Ascending aorta (tissue), 2 donors: ENCODE data around the gene TNRC18. TPM values are rescaled to one million over a fixed set of nuclear protein-coding genes. Genes with fewer than 3 reads are reported as not detected.

ENCODE experiments used
- DNase-seq, 2 donors: peaks; one replicate each; pipeline ENCODE4 v3.0.0-alpha.2; 2019; ENCODE audit warnings: low spot score in 2 of 2
- H3K27ac ChIP-seq, 2 donors: fragments of 200-600 bp; sonication (generic); one replicate each; pipeline ENCODE4 v1.5.1; 2016 to 2017; ENCODE audit warnings: mild to moderate bottlenecking in 1 of 2
- H3K27me3 ChIP-seq: fragments of 200-600 bp; sonication (generic); one replicate; pipeline ENCODE4 v1.5.1; 2017
- H3K36me3 ChIP-seq, 2 donors: fragments of 200-600 bp; sonication (generic); one replicate each; pipeline ENCODE4 v1.5.1; 2016
- H3K4me1 ChIP-seq, 2 donors: fragments of 200-600 bp; sonication (generic); one replicate each; pipeline ENCODE4 v1.5.1; 2016 to 2017; ENCODE audit warnings: mild to moderate bottlenecking in 1 of 2
- H3K4me3 ChIP-seq, 2 donors: fragments of 200-600 bp; sonication (generic); one replicate each; pipeline ENCODE4 v1.5.1; 2016 to 2017; ENCODE audit warnings: mild to moderate bottlenecking in 1 of 2
- H3K9me3 ChIP-seq, 2 donors: fragments of 200-600 bp; sonication (generic); one replicate each; pipeline ENCODE4 v1.5.1; 2016
- intact Hi-C: fragments of 100-400 bp; cut with DNase I; formaldehyde crosslinking; loops from one replicate; pipeline ENCODE4 v1.15.1; 2023
- total RNA-seq: library from RNA; depleted of rRNA; stranded (reverse); fragments of >200 nt; gene quantifications from one replicate; pipeline ENCODE4 v1.1.0, GENCODE V29; 2016
- TF ChIP-seq, protein P1 (sequence below), 3 experiments: fragments of 200-600 bp in 2 of 3; fragments of 450-650 bp in 1 of 3; sonication (generic) in 2 of 3; IDR thresholded peaks; one replicate each; pipeline ENCODE4 v1.5.1; 2016 to 2019; ENCODE audit warnings: antibody characterized with exemption in 3 of 3, mild to moderate bottlenecking in 1 of 3, moderate library complexity in 1 of 3

The TNRC18 gene
- total RNA-seq, 1 donor from 2014 or later, result 240 TPM

DNA sequence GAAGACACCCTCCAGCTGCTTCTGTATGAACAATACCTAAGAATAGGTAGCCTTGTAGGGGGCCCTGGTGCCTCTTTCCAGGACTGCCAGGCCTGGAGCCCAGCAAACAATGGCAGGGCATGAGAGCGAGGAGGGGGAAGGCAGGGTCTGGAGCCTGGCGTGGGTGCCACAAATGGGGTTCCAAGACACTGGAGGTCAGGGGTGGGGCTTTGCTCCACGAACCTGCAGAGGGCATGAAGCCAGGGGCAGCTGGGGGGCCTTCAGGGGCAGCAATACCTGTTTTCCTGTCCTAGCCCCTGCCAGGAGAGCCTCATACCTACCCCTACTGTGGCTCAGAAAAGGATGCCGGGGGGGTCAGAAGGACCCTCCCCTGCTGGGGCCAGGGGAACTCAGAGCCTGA lies 79.3 kb downstream of the TNRC18 start:
- DNase-seq, result no peak
- H3K4me3 ChIP-seq, result no peak overlapping the region
- intact Hi-C loops, result no loop called here
- TF ChIP-seq, protein P1, sequence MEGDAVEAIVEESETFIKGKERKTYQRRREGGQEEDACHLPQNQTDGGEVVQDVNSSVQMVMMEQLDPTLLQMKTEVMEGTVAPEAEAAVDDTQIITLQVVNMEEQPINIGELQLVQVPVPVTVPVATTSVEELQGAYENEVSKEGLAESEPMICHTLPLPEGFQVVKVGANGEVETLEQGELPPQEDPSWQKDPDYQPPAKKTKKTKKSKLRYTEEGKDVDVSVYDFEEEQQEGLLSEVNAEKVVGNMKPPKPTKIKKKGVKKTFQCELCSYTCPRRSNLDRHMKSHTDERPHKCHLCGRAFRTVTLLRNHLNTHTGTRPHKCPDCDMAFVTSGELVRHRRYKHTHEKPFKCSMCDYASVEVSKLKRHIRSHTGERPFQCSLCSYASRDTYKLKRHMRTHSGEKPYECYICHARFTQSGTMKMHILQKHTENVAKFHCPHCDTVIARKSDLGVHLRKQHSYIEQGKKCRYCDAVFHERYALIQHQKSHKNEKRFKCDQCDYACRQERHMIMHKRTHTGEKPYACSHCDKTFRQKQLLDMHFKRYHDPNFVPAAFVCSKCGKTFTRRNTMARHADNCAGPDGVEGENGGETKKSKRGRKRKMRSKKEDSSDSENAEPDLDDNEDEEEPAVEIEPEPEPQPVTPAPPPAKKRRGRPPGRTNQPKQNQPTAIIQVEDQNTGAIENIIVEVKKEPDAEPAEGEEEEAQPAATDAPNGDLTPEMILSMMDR (IDR thresholded peaks at IDR 0.05), result no peak
- H3K9me3 ChIP-seq, result peaks cover 7 to 11% of the 10 kb centered on the region in 2 donors
- no peak overlapping the region for H3K27ac ChIP-seq
- peaks cover 93 to 96% of the 10 kb centered on the region in 2 donors for H3K36me3 ChIP-seq
- H3K4me1 ChIP-seq, result no peaks in the 10 kb centered on the region
- H3K27me3 ChIP-seq, result no peaks in the 10 kb centered on the region

DNA sequence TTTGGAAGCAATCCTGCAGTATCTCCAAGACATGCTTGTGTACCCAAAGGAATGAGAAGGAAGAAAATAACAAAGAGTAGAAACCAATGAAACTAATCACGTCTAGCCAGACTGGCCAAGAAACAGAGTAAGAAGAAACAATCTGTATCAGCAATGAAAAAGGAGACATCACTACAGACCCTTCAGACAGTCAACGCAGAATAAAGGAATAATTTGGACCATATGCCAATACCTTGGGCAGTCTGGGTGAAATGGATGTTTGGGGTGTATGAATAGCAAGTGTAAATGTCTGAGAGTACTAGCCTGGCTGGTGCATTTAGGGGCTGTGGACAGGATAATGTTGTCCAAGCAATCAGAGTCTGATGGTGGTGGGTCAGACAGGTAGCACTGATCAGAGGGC lies 79.8 kb downstream of the TNRC18 start:
- Histone ChIP-seq H3K4me3 (no peak overlapping the region), H3K9me3 (peaks cover 7 to 11% of the 10 kb centered on the region in 2 donors), H3K27me3 (no peaks in the 10 kb centered on the region), H3K4me1 (no peaks in the 10 kb centered on the region), H3K27ac (no peak overlapping the region), H3K36me3 (peaks cover 91 to 96% of the 10 kb centered on the region in 2 donors)
- intact Hi-C loops, result no loop called here
- TF ChIP-seq, protein P1 (IDR thresholded peaks at IDR 0.05), result no peak
- DNase-seq, result no peak

DNA sequence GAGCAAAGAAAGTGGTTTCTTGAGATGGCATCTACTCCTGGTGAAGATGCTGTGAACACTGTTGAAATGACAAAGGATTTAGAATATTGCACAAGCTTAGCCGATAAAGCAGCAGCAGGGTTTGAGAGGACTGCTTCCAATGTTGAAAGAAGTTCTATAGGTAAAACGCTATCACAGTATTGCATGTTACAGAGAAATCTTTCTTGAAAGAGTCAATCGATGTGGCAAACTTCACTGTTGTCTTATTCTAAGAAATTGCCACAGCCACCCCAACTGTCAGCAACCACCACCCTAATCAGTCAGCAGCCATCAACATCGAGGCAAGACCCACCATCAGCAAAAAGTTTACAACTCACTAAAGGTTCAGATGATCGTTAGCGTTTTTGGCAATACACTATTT lies 81.0 kb downstream of the TNRC18 start:
- H3K27ac ChIP-seq, result no peak overlapping the region
- H3K9me3 ChIP-seq, result peaks cover 7 to 14% of the 10 kb centered on the region in 2 donors
- no peaks in the 10 kb centered on the region for H3K27me3 ChIP-seq
- no peak for DNase-seq
- intact Hi-C loops, result no loop called here
- H3K4me1 ChIP-seq, result no peaks in the 10 kb centered on the region
- TF ChIP-seq, protein P1 (IDR thresholded peaks at IDR 0.05), result no peak
- H3K4me3 ChIP-seq, result no peak overlapping the region
- H3K36me3 ChIP-seq, result peaks cover 90 to 96% of the 10 kb centered on the region in 2 donors

DNA sequence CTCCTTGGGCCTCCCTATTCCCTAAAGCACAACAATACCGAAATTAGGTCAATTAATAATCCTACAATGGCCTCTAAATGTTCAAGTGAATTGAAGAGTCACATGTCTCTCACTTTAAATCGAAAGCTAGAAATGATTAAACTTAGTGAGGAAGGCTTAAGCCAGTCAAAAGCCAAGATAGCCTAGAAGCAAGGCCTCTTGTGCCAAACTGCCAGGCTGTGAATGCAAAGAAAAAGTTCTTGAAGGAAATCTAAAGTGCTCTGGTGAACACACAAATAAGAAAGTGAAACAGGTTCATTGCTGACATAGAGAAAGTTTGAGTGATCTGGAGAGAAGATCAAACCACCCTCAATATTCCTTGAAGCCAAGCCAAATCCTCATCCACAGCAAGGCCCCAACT lies 83.7 kb downstream of the TNRC18 start:
- no peaks in the 10 kb centered on the region for H3K27me3 ChIP-seq
- no peak for DNase-seq
- intact Hi-C loops, result no loop called here
- H3K4me3 ChIP-seq, result no peak overlapping the region
- peaks cover 7 to 15% of the 10 kb centered on the region in 2 donors for H3K9me3 ChIP-seq
- peaks cover 88 to 98% of the 10 kb centered on the region in 2 donors for H3K36me3 ChIP-seq
- TF ChIP-seq, protein P1 (IDR thresholded peaks at IDR 0.05), result no peak
- H3K27ac ChIP-seq, result no peak overlapping the region
- no peaks in the 10 kb centered on the region for H3K4me1 ChIP-seq

DNA sequence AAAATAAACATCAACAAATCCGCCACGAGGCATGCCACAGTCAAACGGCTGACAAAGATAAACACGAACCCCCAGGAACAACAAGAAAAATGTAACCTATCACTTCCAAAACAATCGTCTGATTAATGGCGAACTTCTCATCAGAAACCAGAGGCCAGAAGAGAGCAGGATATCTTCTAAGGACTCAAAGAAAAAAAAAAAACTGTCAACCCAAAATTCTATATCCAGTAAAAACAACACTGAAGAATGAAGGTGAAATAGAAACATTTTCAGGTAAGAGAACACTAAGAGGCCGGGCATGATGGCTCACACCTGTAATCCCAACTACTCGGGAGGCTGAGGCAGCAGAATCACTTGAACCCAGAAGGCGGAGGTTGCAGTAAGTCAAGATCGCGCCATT lies 86.6 kb downstream of the TNRC18 start:
- no peak for DNase-seq
- Histone ChIP-seq H3K9me3 (peaks cover 0 to 7% of the 10 kb centered on the region in 2 donors), H3K36me3 (peaks cover 84 to 96% of the 10 kb centered on the region in 2 donors), H3K4me3 (no peak overlapping the region), H3K27me3 (no peaks in the 10 kb centered on the region), H3K27ac (no peak overlapping the region), H3K4me1 (no peaks in the 10 kb centered on the region)
- TF ChIP-seq, protein P1 (IDR thresholded peaks at IDR 0.05), result no peak
- intact Hi-C loops, result no loop called here

DNA sequence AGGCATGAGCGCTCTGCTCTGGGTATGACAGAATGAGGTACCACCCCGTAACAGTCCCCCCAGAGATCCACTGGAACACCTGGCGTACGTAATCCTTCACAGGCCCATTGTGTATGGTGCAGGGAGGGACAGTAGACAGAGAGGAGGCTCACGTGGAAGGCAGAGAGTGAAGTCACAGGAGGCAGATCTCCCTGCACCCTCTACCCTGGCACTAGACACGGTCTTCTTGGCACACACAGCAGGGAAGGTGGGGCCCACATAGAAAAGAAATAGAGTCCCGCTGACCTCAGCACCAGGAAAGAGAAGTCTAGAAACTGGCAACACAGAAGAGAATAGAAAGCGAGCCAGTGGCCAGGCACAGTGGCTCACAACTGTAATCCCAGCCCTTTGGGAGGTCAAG lies 89.0 kb downstream of the TNRC18 start:
- H3K27ac ChIP-seq, result no peak overlapping the region
- TF ChIP-seq, protein P1 (IDR thresholded peaks at IDR 0.05), result no peak
- intact Hi-C loops, result no loop called here

More for the DNA sequence above, 89.0 kb downstream of the TNRC18 start:
- no peak for DNase-seq
- peaks cover 87 to 96% of the 10 kb centered on the region in 2 donors for H3K36me3 ChIP-seq
- no peaks in the 10 kb centered on the region for H3K27me3 ChIP-seq
- no peak overlapping the region for H3K4me3 ChIP-seq
- no peaks in the 10 kb centered on the region for H3K4me1 ChIP-seq
- peaks cover 0 to 4% of the 10 kb centered on the region in 2 donors for H3K9me3 ChIP-seq
